H9 (cell line): Measurements from ENCODE around the gene MAGEA4. TPM values are rescaled to one million over a fixed set of nuclear protein-coding genes. Genes with fewer than 3 reads are reported as not detected.

Experiments
- DNase-seq: peaks from one replicate; pipeline ENCODE4 v3.0.0-alpha.2; 2017
- H2AFZ ChIP-seq: one replicate; pipeline ENCODE4 v1.6.1; 2013; ENCODE audit warnings: mild to moderate bottlenecking, low read length, control low read depth, moderate library complexity
- H2AK5ac ChIP-seq: 2 replicates; pipeline ENCODE4 v1.6.1; 2013; ENCODE audit warnings: low read length, control low read depth, mixed read lengths; ENCODE audit not compliant: insufficient read length
- H2BK120ac ChIP-seq: one replicate; pipeline ENCODE4 v1.6.1; 2013; ENCODE audit warnings: low read depth, mild to moderate bottlenecking, low read length, control low read depth, inconsistent platforms; ENCODE audit not compliant: poor library complexity, severe bottlenecking
- H2BK12ac ChIP-seq: 2 replicates; pipeline ENCODE4 v1.6.1; 2013; ENCODE audit warnings: low read length, control low read depth, mixed read lengths, low read depth; ENCODE audit not compliant: insufficient read length
- H2BK15ac ChIP-seq: 2 replicates; pipeline ENCODE4 v1.6.1; 2013; ENCODE audit warnings: low read depth, low read length, control low read depth
- H2BK20ac ChIP-seq: one replicate; pipeline ENCODE4 v1.6.1; 2013; ENCODE audit warnings: low read depth, mild to moderate bottlenecking, low read length, control low read depth, inconsistent platforms; ENCODE audit not compliant: poor library complexity, severe bottlenecking
- H2BK5ac ChIP-seq: 2 replicates; pipeline ENCODE4 v1.6.1; 2013; ENCODE audit warnings: low read length, control low read depth, mixed read lengths; ENCODE audit not compliant: insufficient read length
- H3K14ac ChIP-seq: 2 replicates; pipeline ENCODE4 v1.6.1; 2013; ENCODE audit warnings: low read length, control low read depth; ENCODE audit not compliant: insufficient read depth
- H3K18ac ChIP-seq: 2 replicates; pipeline ENCODE4 v1.6.1; 2013; ENCODE audit warnings: low read depth, mild to moderate bottlenecking, mixed read lengths, low read length, control low read depth; ENCODE audit not compliant: insufficient read length
- H3K23ac ChIP-seq: 2 replicates; pipeline ENCODE4 v1.6.1; 2013; ENCODE audit warnings: low read length, control low read depth, mixed read lengths, low read depth; ENCODE audit not compliant: insufficient read length
- H3K23me2 ChIP-seq: 2 replicates; pipeline ENCODE4 v1.6.1; 2013; ENCODE audit warnings: low read depth, mild to moderate bottlenecking, mixed read lengths, low read length, control low read depth; ENCODE audit not compliant: insufficient read length, poor library complexity, severe bottlenecking
- H3K27ac ChIP-seq: 2 replicates; pipeline ENCODE4 v1.5.1; 2013; ENCODE audit warnings: low read length, control low read depth, mixed read lengths, low read depth; ENCODE audit not compliant: insufficient read length
- H3K27me3 ChIP-seq: 2 replicates; pipeline ENCODE4 v1.6.1; 2013; ENCODE audit warnings: low read length, control low read depth, inconsistent platforms; ENCODE audit not compliant: insufficient read depth
- H3K4ac ChIP-seq: 2 replicates; pipeline ENCODE4 v1.6.1; 2013; ENCODE audit warnings: low read depth, mild to moderate bottlenecking, control low read depth, inconsistent platforms, low read length, moderate library complexity
- H3K4me1 ChIP-seq: 2 replicates; pipeline ENCODE4 v1.6.1; 2013; ENCODE audit warnings: low read length, control low read depth, inconsistent platforms; ENCODE audit not compliant: insufficient read depth
- H3K4me2 ChIP-seq: 2 replicates; pipeline ENCODE4 v1.6.1; 2013; ENCODE audit warnings: low read length, control low read depth, mixed read lengths; ENCODE audit not compliant: insufficient read length, insufficient read depth
- H3K56ac ChIP-seq: 2 replicates; pipeline ENCODE4 v1.6.1; 2013; ENCODE audit warnings: low read depth, mild to moderate bottlenecking, mixed read lengths, low read length, control low read depth; ENCODE audit not compliant: insufficient read length
- H3K79me1 ChIP-seq: 2 replicates; pipeline ENCODE4 v1.6.1; 2013; ENCODE audit warnings: low read depth, mild to moderate bottlenecking, moderate library complexity, low read length, control low read depth, inconsistent platforms; ENCODE audit not compliant: insufficient read depth, poor library complexity, severe bottlenecking
- H3K79me2 ChIP-seq: 2 replicates; pipeline ENCODE4 v1.6.1; 2013; ENCODE audit warnings: low read length, control low read depth, inconsistent platforms; ENCODE audit not compliant: insufficient read depth
- H3K9ac ChIP-seq: 2 replicates; pipeline ENCODE4 v1.6.1; 2013; ENCODE audit warnings: low read length, control low read depth, mixed read lengths; ENCODE audit not compliant: insufficient read length; ENCODE audit errors: extremely low read depth
- H3K9me3 ChIP-seq: one replicate; pipeline ENCODE4 v1.6.1; 2013; ENCODE audit warnings: low read depth, low read length, inconsistent platforms; ENCODE audit not compliant: control insufficient read depth
- H3T11ph ChIP-seq: one replicate; pipeline ENCODE4 v1.6.1; 2013; ENCODE audit warnings: mild to moderate bottlenecking, low read length, control low read depth, inconsistent platforms
- H4K20me1 ChIP-seq: one replicate; pipeline ENCODE4 v1.6.1; 2013; ENCODE audit not compliant: control insufficient read depth, insufficient read length, insufficient read depth
- H4K5ac ChIP-seq: 2 replicates; pipeline ENCODE4 v1.6.1; 2013; ENCODE audit warnings: low read depth, mild to moderate bottlenecking, mixed read lengths, low read length, control low read depth; ENCODE audit not compliant: insufficient read length
- H4K8ac ChIP-seq: replicated peaks from 2 replicates; pipeline ENCODE4 v1.6.1; 2013; ENCODE audit warnings: low read length, control low read depth, mixed read lengths, low read depth; ENCODE audit not compliant: insufficient read length
- H4K91ac ChIP-seq: 2 replicates; pipeline ENCODE4 v1.6.1; 2013; ENCODE audit warnings: low read depth, mild to moderate bottlenecking, moderate library complexity, mixed read lengths, low read length, control low read depth; ENCODE audit not compliant: insufficient read length
- H3K27ac Mint-ChIP-seq, 3 experiments: 2 replicates in 2 of 3; 3 replicates in 1 of 3; pipeline ENCODE4 v1.8.0; 2020 to 2021; ENCODE audit warnings: mixed read lengths in 3 of 3, mild to moderate bottlenecking in 1 of 3, moderate library complexity in 1 of 3
- H3K27me3 Mint-ChIP-seq: 2 replicates; pipeline ENCODE4 v1.8.0; 2021; ENCODE audit warnings: low read depth, mild to moderate bottlenecking, moderate library complexity, mixed read lengths
- H3K36me3 Mint-ChIP-seq, 3 experiments: 2 replicates in 2 of 3; 3 replicates in 1 of 3; pipeline ENCODE4 v1.8.0; 2020 to 2021; ENCODE audit warnings: low read depth in 3 of 3, mixed read lengths in 3 of 3; ENCODE audit not compliant: insufficient read depth in 1 of 3
- H3K4me1 Mint-ChIP-seq, 2 experiments: 2 replicates each; pipeline ENCODE4 v1.8.0; 2020; ENCODE audit warnings: mixed read lengths in 2 of 2
- H3K4me3 Mint-ChIP-seq, 2 experiments: 2 replicates in 1 of 2; 3 replicates in 1 of 2; pipeline ENCODE4 v1.8.0; 2020 to 2021; ENCODE audit warnings: mild to moderate bottlenecking in 2 of 2, mixed read lengths in 2 of 2, moderate library complexity in 1 of 2
- H3K9me3 Mint-ChIP-seq, 2 experiments: 2 replicates in 1 of 2; 3 replicates in 1 of 2; pipeline ENCODE4 v1.8.0; 2020; ENCODE audit warnings: mild to moderate bottlenecking in 2 of 2, mixed read lengths in 2 of 2, moderate library complexity in 1 of 2
- CTCF ChIP-seq: fragments of 200-600 bp; sonication (generic); conservative IDR thresholded peaks from 3 replicates; pipeline ENCODE4 v1.8.0; 2021; ENCODE audit warnings: antibody characterized with exemption, mild to moderate bottlenecking
- WGBS: extraction: QIAGEN DNeasy Blood & Tissue Kit; methylation state at CpG from one replicate; pipeline ENCODE4 v1.1.7; 2013; ENCODE audit warnings: missing lambda C conversion rate, low lambda C conversion rate, mixed read lengths; ENCODE audit not compliant: insufficient read length; ENCODE audit errors: extremely low coverage; 5-methylcytosine and 5-hydroxymethylcytosine counted together
- total RNA-seq: library from RNA; stranded (reverse); gene quantifications from 2 replicates; pipeline ENCODE4 v1.2.1, GENCODE V29; 2021

MAGEA4 gene
- total RNA-seq, 1 experiment from 2014 or later, result 0.68 TPM

DNA sequence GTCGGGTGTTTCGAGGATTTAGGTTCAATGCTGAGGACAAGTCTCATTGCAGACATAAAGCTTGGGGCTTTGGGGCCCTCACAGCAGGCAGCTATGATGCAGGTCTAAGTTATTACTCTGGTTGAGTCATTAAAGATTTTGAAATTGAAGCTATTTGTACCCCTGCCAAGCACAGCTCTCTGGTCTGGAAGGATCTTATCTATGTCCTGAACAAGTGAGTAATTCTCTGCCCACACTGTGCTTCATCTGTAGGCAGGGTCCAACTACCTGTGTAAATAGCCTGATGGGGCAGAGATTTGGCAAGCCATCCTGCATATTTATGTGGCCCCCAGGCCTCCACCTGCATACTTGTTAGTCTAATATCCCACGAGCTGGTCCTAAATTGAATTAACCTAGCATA is 41.4 kb upstream of the MAGEA4 start:
- Histone ChIP-seq H3K18ac (no peak overlapping the region), H2AFZ (no peak overlapping the region), H2AK5ac (no peak overlapping the region), H2BK15ac (no peak overlapping the region), H4K8ac (no peak overlapping the region), H3K4me2 (no peak overlapping the region), H4K20me1 (no peaks in the 10 kb centered on the region), H2BK5ac (no peak overlapping the region), H3K9me3 (peaks cover 72% of the 10 kb centered on the region), H4K5ac (no peak overlapping the region), H3K79me2 (no peaks in the 10 kb centered on the region), H3K23ac (no peak overlapping the region), H3T11ph (no peak overlapping the region), H3K27me3 (no peaks in the 10 kb centered on the region), H3K4ac (no peak overlapping the region), H3K27ac (no peak overlapping the region), H2BK20ac (no peak overlapping the region), H3K23me2 (no peaks in the 10 kb centered on the region), H3K79me1 (no peaks in the 10 kb centered on the region), H2BK120ac (no peak overlapping the region), H2BK12ac (no peak overlapping the region), H4K91ac (no peak overlapping the region), H3K9ac (no peak overlapping the region), H3K4me1 (no peaks in the 10 kb centered on the region), H3K56ac (no peak overlapping the region), H3K14ac (no peak overlapping the region)
- Mint-ChIP-seq H3K9me3 (peaks cover 69 to 74% of the 10 kb centered on the region in 2 experiments), H3K27ac (no peak overlapping the region), H3K27me3 (no peaks in the 10 kb centered on the region; the same call in 1 of the 2 replicates), H3K4me1 (peaks cover 0 to 2% of the 10 kb centered on the region in 2 experiments; a peak in 1 of 4 replicates), H3K4me3 (no peak overlapping the region), H3K36me3 (peaks cover 0 to 2% (median 0%) of the 10 kb centered on the region in 3 experiments; a peak in 2 of 7 replicates)
- TF ChIP-seq CTCF, result no peak
- DNase-seq, result no peak
- WGBS, result no CpG with 5 or more reads among the region's 3 CpGs
